ENCODE data around the gene JUND. TPM values are rescaled to one million over a fixed set of nuclear protein-coding genes. Genes with fewer than 3 reads are reported as not detected.

Gene JUND
- polyA plus RNA-seq, 1 of the 3 experiments (the other 2 are of a cell fraction) = 115 TPM

DNA sequence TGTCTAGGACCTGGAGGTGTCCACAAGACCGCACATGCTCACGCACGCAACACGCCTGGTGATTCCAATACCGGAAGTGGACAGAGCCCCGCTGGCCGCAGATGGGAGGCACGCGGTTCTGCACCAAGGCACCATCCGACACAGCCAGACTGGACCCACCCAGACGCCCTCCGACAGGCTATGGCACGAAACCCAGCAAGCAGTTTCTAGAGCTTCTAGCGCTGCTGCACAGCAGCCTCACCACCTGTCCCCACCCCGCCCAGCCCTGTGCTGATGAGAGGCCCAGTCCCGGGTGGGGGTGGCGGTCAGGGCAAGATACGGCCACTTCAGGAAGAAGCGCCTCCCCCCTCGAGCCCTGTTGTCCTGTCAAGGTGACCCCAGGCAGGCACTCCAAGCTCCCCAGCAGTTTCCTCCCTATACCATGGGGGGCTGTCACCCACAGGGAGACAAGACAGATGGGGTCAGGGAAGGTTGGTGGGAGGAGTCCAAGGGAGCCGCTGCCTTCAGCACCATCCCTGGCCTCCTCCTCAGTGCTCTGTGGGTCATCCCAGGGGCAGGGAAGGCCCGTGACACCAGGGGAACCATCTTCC, 30.2 kb upstream of the JUND start:
- Histone ChIP-seq H3K27me3 (ENCODE audit: insufficient read depth) (no peaks in the 10 kb centered on the region), H4K20me1 (ENCODE audit: insufficient read depth) (no peaks in the 10 kb centered on the region), H3K4me2 (no peak overlapping the region), H3K27ac (ENCODE audit: low read depth in 2 of 2, low read length in 1 of 2) (no peak overlapping the region), H3K79me2 (ENCODE audit: insufficient read depth) (no peaks in the 10 kb centered on the region; the same call in 1 of the 2 replicates), H2AFZ (ENCODE audit: low read depth) (no peak overlapping the region), H3K9me2 (no peaks in the 10 kb centered on the region), H3K9me3 (no peaks in the 10 kb centered on the region), H3K36me3 (replicated peaks in 1 of 2; ENCODE audit: control insufficient read depth in 1 of 2, insufficient read depth in 2 of 2, low read length in 1 of 2) (peaks cover 10 to 46% of the 10 kb centered on the region in 2 experiments), H3K4me1 (ENCODE audit: control insufficient read depth in 1 of 2, insufficient read depth in 2 of 2, low read depth in 1 of 2, low read length in 1 of 2) (no peaks in the 10 kb centered on the region), H3K9ac (no peak overlapping the region), H3F3A (replicated peaks; ENCODE audit: insufficient read depth) (peaks cover 6% of the 10 kb centered on the region), H3K4me3 (ENCODE audit: low read depth in 2 of 2, low read length in 1 of 2) (no peak overlapping the region)
- DNase-seq = no peak
- ChIA-PET POLR2A (no interaction called here), CTCF (interaction anchor here (9.7 kb wide), 1 partner anchor 32 kb away, joined by 103 read pairs; the partner anchor contains the start of gene JUND)
- WGBS (ENCODE audit: low lambda C conversion rate) = 84% methylated on average over 9 of the region's 22 CpGs
- TF ChIP-seq FOSL2 (IDR thresholded peaks at IDR 0.05; ENCODE audit: borderline replicate concordance, low read depth) (no peak), RFX5 (IDR thresholded peaks at IDR 0.05; ENCODE audit: low read length) (no peak), MEF2A (IDR thresholded peaks at IDR 0.05; ENCODE audit: borderline replicate concordance, low read depth) (no peak), RAD21 (IDR thresholded peaks at IDR 0.05; ENCODE audit: low read length) (no peak), NRF1 (IDR thresholded peaks at IDR 0.05; ENCODE audit: low read depth, low read length) (no peak), SIN3A (IDR thresholded peaks at IDR 0.05; ENCODE audit: borderline replicate concordance, low read depth, low read length) (no peak), JUND (IDR thresholded peaks at IDR 0.05) (no peak), TEAD4 (IDR thresholded peaks at IDR 0.05; ENCODE audit: borderline replicate concordance, insufficient read depth) (no peak), GABPA (IDR thresholded peaks at IDR 0.05; ENCODE audit: low read depth) (no peak), ELF1 (IDR thresholded peaks at IDR 0.05) (no peak)
- TF ChIP-seq, protein P1, sequence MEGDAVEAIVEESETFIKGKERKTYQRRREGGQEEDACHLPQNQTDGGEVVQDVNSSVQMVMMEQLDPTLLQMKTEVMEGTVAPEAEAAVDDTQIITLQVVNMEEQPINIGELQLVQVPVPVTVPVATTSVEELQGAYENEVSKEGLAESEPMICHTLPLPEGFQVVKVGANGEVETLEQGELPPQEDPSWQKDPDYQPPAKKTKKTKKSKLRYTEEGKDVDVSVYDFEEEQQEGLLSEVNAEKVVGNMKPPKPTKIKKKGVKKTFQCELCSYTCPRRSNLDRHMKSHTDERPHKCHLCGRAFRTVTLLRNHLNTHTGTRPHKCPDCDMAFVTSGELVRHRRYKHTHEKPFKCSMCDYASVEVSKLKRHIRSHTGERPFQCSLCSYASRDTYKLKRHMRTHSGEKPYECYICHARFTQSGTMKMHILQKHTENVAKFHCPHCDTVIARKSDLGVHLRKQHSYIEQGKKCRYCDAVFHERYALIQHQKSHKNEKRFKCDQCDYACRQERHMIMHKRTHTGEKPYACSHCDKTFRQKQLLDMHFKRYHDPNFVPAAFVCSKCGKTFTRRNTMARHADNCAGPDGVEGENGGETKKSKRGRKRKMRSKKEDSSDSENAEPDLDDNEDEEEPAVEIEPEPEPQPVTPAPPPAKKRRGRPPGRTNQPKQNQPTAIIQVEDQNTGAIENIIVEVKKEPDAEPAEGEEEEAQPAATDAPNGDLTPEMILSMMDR (IDR thresholded peaks at IDR 0.05) = no peak
- TF ChIP-seq, protein P2, sequence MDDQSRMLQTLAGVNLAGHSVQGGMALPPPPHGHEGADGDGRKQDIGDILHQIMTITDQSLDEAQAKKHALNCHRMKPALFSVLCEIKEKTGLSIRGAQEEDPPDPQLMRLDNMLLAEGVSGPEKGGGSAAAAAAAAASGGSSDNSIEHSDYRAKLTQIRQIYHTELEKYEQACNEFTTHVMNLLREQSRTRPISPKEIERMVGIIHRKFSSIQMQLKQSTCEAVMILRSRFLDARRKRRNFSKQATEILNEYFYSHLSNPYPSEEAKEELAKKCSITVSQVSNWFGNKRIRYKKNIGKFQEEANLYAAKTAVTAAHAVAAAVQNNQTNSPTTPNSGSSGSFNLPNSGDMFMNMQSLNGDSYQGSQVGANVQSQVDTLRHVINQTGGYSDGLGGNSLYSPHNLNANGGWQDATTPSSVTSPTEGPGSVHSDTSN (IDR thresholded peaks at IDR 0.05) = no peak
- TF ChIP-seq, protein P3, sequence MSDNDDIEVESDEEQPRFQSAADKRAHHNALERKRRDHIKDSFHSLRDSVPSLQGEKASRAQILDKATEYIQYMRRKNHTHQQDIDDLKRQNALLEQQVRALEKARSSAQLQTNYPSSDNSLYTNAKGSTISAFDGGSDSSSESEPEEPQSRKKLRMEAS (IDR thresholded peaks at IDR 0.05; ENCODE audit: low read depth) = no peak

DNA sequence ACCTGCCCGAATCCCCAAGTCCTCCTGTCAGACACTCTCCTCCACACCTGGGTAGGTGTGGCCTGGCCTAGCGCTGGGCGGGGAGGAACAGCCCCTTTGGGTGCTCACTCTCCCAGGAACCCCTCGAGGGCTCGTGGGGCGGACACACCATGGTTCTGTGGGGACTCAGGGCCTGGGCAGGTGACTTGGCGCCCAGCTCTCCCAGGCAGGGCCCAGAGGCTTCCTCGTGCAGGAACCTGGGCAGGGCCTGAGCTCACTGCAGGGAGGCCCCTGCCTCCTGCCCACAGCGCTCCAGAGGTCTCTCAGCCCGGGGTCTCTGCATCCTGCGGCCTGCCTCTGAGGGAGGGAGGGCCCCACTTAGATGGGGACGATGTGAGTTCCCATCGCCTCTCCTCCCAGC, 29.5 kb upstream of the JUND start:
- Histone ChIP-seq H3K9me3 (no peaks in the 10 kb centered on the region), H3K36me3 (replicated peaks in 1 of 2; ENCODE audit: control insufficient read depth in 1 of 2, insufficient read depth in 2 of 2, low read length in 1 of 2) (peaks cover 10 to 49% of the 10 kb centered on the region in 2 experiments), H3F3A (replicated peaks; ENCODE audit: insufficient read depth) (peaks cover 3% of the 10 kb centered on the region), H3K27ac (ENCODE audit: low read depth in 2 of 2, low read length in 1 of 2) (no peak overlapping the region), H4K20me1 (ENCODE audit: insufficient read depth) (no peaks in the 10 kb centered on the region), H3K4me1 (ENCODE audit: control insufficient read depth in 1 of 2, insufficient read depth in 2 of 2, low read depth in 1 of 2, low read length in 1 of 2) (no peaks in the 10 kb centered on the region; a peak in 1 of 4 replicates), H3K27me3 (ENCODE audit: insufficient read depth) (no peaks in the 10 kb centered on the region), H3K9me2 (no peaks in the 10 kb centered on the region), H3K79me2 (ENCODE audit: insufficient read depth) (no peaks in the 10 kb centered on the region; the same call in 1 of the 2 replicates), H3K9ac (no peak overlapping the region), H3K4me3 (ENCODE audit: low read depth in 2 of 2, low read length in 1 of 2) (no peak overlapping the region), H3K4me2 (no peak overlapping the region), H2AFZ (ENCODE audit: low read depth) (no peak overlapping the region)
- ChIA-PET POLR2A (no interaction called here), CTCF (interaction anchor here (9.7 kb wide), 1 partner anchor 31 kb away, joined by 103 read pairs; the partner anchor contains the start of gene JUND)
- no peak for DNase-seq
- 98% methylated on average over 5 of the region's 13 CpGs for WGBS (ENCODE audit: low lambda C conversion rate)
- TF ChIP-seq ELF1 (IDR thresholded peaks at IDR 0.05) (no peak), GATA2 (CRISPR knock-in tag; IDR thresholded peaks at IDR 0.05) (no peak), SIN3A (IDR thresholded peaks at IDR 0.05; ENCODE audit: borderline replicate concordance, low read depth, low read length) (no peak), YY1 (IDR thresholded peaks at IDR 0.05; ENCODE audit: low read depth) (no peak), FOXJ3 (CRISPR knock-in tag; IDR thresholded peaks at IDR 0.05) (no peak), FOXM1 (IDR thresholded peaks at IDR 0.05; ENCODE audit: low read depth) (no peak), POLR2AphosphoS5 (IDR thresholded peaks at IDR 0.05; ENCODE audit: low read depth, low read length) (no peak), EZH2phosphoT487 (IDR thresholded peaks at IDR 0.05; ENCODE audit: borderline replicate concordance, low read depth) (no peak), RXRA (IDR thresholded peaks at IDR 0.05; ENCODE audit: borderline replicate concordance, low read depth) (no peak), MEF2A (IDR thresholded peaks at IDR 0.05; ENCODE audit: borderline replicate concordance, low read depth) (no peak), FOSL2 (IDR thresholded peaks at IDR 0.05; ENCODE audit: borderline replicate concordance, low read depth) (no peak)
- TF ChIP-seq, protein P4, sequence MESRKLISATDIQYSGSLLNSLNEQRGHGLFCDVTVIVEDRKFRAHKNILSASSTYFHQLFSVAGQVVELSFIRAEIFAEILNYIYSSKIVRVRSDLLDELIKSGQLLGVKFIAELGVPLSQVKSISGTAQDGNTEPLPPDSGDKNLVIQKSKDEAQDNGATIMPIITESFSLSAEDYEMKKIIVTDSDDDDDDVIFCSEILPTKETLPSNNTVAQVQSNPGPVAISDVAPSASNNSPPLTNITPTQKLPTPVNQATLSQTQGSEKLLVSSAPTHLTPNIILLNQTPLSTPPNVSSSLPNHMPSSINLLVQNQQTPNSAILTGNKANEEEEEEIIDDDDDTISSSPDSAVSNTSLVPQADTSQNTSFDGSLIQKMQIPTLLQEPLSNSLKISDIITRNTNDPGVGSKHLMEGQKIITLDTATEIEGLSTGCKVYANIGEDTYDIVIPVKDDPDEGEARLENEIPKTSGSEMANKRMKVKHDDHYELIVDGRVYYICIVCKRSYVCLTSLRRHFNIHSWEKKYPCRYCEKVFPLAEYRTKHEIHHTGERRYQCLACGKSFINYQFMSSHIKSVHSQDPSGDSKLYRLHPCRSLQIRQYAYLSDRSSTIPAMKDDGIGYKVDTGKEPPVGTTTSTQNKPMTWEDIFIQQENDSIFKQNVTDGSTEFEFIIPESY (IDR thresholded peaks at IDR 0.05; ENCODE audit: borderline replicate concordance, low read depth) = no peak
- TF ChIP-seq, protein P5, sequence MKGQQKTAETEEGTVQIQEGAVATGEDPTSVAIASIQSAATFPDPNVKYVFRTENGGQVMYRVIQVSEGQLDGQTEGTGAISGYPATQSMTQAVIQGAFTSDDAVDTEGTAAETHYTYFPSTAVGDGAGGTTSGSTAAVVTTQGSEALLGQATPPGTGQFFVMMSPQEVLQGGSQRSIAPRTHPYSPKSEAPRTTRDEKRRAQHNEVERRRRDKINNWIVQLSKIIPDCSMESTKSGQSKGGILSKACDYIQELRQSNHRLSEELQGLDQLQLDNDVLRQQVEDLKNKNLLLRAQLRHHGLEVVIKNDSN (IDR thresholded peaks at IDR 0.05; ENCODE audit: borderline replicate concordance, low read depth) = no peak
- TF ChIP-seq, protein P3 (IDR thresholded peaks at IDR 0.05; ENCODE audit: low read depth) = no peak
